ENCODE data around the gene TXNDC2. TPM values are rescaled to one million over a fixed set of nuclear protein-coding genes. Genes with fewer than 3 reads are reported as not detected.

TXNDC2 gene
- total and polyA plus RNA-seq, 9 of the 15 experiments (the other 6 are each of a cell fraction or from before 2014, with no cell fraction given): 1.2 to 4.9 (median 2.3) TPM

DNA sequence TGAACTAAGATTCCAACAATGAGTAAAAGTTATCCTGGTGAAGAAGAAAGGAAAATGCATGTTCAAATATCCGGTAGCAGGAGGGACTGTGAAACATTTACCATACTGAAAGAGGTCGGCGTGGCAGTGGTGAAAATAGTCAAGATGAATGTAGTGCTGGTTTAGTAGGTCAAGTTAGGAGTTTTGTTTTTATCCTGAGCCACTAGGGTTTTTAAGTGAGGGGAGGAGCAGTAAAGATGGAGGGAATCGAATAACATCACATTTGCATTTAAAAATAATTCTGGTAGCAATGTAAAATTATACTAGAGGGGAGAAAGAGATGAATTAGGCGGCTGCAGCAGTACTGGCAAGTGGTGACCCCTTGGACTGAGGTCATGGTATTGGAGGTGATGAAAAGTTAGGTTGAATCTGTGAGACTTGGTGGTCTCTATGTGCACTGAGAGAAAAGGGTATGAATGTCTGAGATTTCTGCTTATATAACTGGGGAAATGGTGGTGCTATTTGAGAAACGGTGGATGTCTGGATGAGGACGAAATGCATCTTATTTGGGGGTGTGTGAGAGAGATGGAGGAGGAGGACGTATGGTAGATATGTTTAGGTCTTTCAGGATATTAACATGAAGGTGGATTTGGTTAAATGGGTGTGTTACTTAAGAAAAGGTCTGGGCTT is 33.9 kb downstream of the TXNDC2 start (continued):
- no peak for TF ChIP-seq RREB1 (CRISPR knock-in tag; IDR thresholded peaks at IDR 0.05)
- no peak for TF ChIP-seq U2AF1 (optimal IDR thresholded peaks at IDR 0.05; ENCODE audit: low read depth, low read length)
- peak; percentile 57; the same call in 1 of the 2 replicates for TF ChIP-seq POLR2A (conservative IDR thresholded peaks at IDR 0.05)
- TF ChIP-seq, protein P1, sequence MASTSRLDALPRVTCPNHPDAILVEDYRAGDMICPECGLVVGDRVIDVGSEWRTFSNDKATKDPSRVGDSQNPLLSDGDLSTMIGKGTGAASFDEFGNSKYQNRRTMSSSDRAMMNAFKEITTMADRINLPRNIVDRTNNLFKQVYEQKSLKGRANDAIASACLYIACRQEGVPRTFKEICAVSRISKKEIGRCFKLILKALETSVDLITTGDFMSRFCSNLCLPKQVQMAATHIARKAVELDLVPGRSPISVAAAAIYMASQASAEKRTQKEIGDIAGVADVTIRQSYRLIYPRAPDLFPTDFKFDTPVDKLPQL (IDR thresholded peaks at IDR 0.05; ENCODE audit: extremely low read depth, insufficient read length): no peak

All from K562 (cell line).